ENCODE data around the gene SCAPER.
"Not testable (repeated sequence)": the region's sequence is repeated elsewhere in the genome, so short reads cannot be mapped to it uniquely, and the experiment has no call there.

The SCAPER gene

DNA sequence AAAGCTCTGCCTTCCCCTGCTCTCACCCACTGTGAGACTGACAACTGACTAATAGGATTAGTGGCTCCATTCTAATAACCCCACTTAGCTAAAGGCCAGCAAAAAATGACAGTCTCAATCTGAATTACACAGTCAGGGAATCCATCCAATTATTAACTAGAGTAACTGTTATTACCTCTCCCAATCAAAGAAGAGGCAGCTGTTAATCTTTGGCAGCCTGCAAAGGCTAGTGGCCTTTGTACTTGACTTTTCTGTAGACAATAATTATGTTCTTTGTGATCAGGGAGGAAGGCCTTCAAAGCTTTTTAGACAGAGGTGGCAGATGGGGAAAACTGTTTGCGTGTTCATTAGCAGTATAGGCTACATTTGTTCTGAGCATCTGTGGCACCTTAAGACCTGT lies 390.9 kb downstream of the SCAPER start:
- no peak for DNase-seq
- TF ChIP-seq CTCF (IDR thresholded peaks at IDR 0.05; ENCODE audit: low read depth, low read length) = no peak
- Histone ChIP-seq H3K9me3 (no peaks in the 10 kb centered on the region), H3K36me3 (no peaks in the 10 kb centered on the region), H3K27me3 (no peaks in the 10 kb centered on the region), H3K4me3 (ENCODE audit: low read depth, low read length) (no peak overlapping the region), H3K4me1 (no peaks in the 10 kb centered on the region)

GRCh38 chr15:76512971-76513370 lies 392.2 kb downstream of the SCAPER start:
- no peaks in the 10 kb centered on the region for H3K4me1 ChIP-seq
- H3K9me3 ChIP-seq = no peaks in the 10 kb centered on the region
- no peak for DNase-seq
- H3K27me3 ChIP-seq = no peaks in the 10 kb centered on the region
- no peak for TF ChIP-seq CTCF (IDR thresholded peaks at IDR 0.05; ENCODE audit: low read depth, low read length)
- H3K4me3 ChIP-seq (ENCODE audit: low read depth, low read length) = no peak overlapping the region
- no peaks in the 10 kb centered on the region for H3K36me3 ChIP-seq

DNA sequence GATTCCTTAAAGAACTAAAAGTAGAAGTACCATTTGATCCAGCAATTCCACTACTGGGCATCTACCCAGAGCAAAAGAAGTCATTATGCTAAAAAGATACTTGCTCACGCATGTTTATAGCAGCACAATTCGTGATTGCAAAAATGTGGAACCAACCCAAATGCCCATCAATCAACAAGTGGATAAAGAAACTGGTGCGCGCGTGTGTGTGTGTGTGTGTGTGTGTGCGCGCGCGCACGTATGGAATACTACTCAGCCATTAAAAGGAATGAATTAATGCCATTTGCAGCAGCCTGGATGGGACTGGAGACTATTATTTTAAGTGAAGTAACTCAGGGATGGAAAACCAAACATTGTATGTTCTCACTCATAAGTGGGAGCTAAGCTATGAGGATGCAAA lies 394.5 kb downstream of the SCAPER start:
- H3K4me1 ChIP-seq; DNase-seq; H3K9me3 ChIP-seq; H3K36me3 ChIP-seq; H3K4me3 ChIP-seq (ENCODE audit: low read depth, low read length); H3K27me3 ChIP-seq: not testable (repeated sequence)

- no peak for DNase-seq
- no peaks in the 10 kb centered on the region for H3K36me3 ChIP-seq
- H3K27me3 ChIP-seq = no peaks in the 10 kb centered on the region
- no peaks in the 10 kb centered on the region for H3K9me3 ChIP-seq
- no peak for TF ChIP-seq CTCF (IDR thresholded peaks at IDR 0.05; ENCODE audit: low read depth, low read length)
- H3K4me1 ChIP-seq = no peaks in the 10 kb centered on the region
- H3K4me3 ChIP-seq (ENCODE audit: low read depth, low read length) = no peak overlapping the region
These were observed 401.3 kb downstream of the SCAPER start for GRCh38 chr15:76503804-76504203.

GRCh38 chr15:76503121-76503520 lies 402.0 kb downstream of the SCAPER start:
- no peak for DNase-seq
- Histone ChIP-seq H3K4me1 (no peaks in the 10 kb centered on the region), H3K36me3 (no peaks in the 10 kb centered on the region), H3K27me3 (no peaks in the 10 kb centered on the region), H3K9me3 (no peaks in the 10 kb centered on the region), H3K4me3 (ENCODE audit: low read depth, low read length) (no peak overlapping the region)
- no peak for TF ChIP-seq CTCF (IDR thresholded peaks at IDR 0.05; ENCODE audit: low read depth, low read length)

GRCh38 chr15:76502678-76503077 lies 402.5 kb downstream of the SCAPER start:
- Histone ChIP-seq H3K36me3 (no peaks in the 10 kb centered on the region), H3K4me1 (no peaks in the 10 kb centered on the region), H3K4me3 (ENCODE audit: low read depth, low read length) (no peak overlapping the region), H3K27me3 (no peaks in the 10 kb centered on the region), H3K9me3 (no peaks in the 10 kb centered on the region)
- DNase-seq = no peak
- TF ChIP-seq CTCF (IDR thresholded peaks at IDR 0.05; ENCODE audit: low read depth, low read length) = no peak

GRCh38 chr15:76502185-76502584 lies 403.0 kb downstream of the SCAPER start:
- not testable (repeated sequence) for H3K9me3 ChIP-seq; H3K27me3 ChIP-seq; H3K4me3 ChIP-seq (ENCODE audit: low read depth, low read length); H3K36me3 ChIP-seq; H3K4me1 ChIP-seq; DNase-seq

All from BE2C (cell line).